SK-N-MC (cell line): ENCODE measurements around the gene GRB14.

Experiments
- EZH2 ChIP-seq: fragments of 200-600 bp; sonication (generic); IDR thresholded peaks from one replicate; pipeline ENCODE4 v1.6.1; 2017; ENCODE audit warnings: antibody characterized with exemption
- FOXP2 ChIP-seq: optimal IDR thresholded peaks from 2 replicates; pipeline ENCODE3; 2011; ENCODE audit warnings: mild to moderate bottlenecking, moderate library complexity; ENCODE audit not compliant: insufficient read depth; ENCODE audit errors: extremely low read length, control extremely low read depth
- POLR2AphosphoS5 ChIP-seq: IDR thresholded peaks from 2 replicates; pipeline ENCODE4 v1.6.1; 2012; ENCODE audit warnings: mild to moderate bottlenecking, low read depth, low read length, borderline replicate concordance

DNA sequence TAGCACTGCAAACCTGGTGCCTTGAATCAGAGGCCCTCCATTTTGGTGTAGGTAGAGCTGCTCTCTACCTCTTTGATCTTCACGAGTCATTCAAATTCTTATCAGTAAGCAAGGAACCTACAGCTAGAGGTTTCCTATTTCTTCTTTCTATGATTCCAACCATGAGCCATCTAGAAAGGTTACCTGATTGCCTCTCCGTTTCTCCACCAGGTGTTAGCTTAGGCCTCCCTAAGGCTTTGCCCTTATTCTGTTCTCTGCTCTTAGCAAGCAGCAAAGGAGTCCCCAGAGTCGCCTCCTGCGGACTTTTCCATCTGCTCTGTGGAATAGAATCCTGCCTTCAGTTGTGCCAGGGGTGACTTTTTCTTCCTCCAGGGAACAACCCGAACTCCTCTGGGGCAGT, 173.6 kb downstream of the GRB14 start:
- TF ChIP-seq EZH2 (no peak), POLR2AphosphoS5 (no peak), FOXP2 (no peak)
